GM21526 (cell line): ENCODE measurements around the gene PRSS27.

Experiments used
- ATAC-seq: cut with Tn5 transposase; IDR thresholded peaks from one replicate; pipeline ENCODE4 v1.9.1; 2021; ENCODE audit warnings: moderate library complexity; ENCODE audit not compliant: unreplicated experiment, low FRiP score

PRSS27 gene

GRCh38 chr16:2711370-2712062 is 8.5 kb downstream of the PRSS27 start:
- ATAC-seq, result no peak

GRCh38 chr16:2710711-2711231 is 9.3 kb downstream of the PRSS27 start:
- ATAC-seq, result no peak

- no peak for ATAC-seq
Measured at GRCh38 chr16:2710021-2710710, 9.9 kb downstream of the PRSS27 start.

- no peak for ATAC-seq
Measured at GRCh38 chr16:2709588-2709984, 10.4 kb downstream of the PRSS27 start.

- ATAC-seq, result no peak
Measured at GRCh38 chr16:2708955-2709587, 11.0 kb downstream of the PRSS27 start.

GRCh38 chr16:2708290-2708639 is 11.8 kb downstream of the PRSS27 start:
- no peak for ATAC-seq

GRCh38 chr16:2707368-2708289 is 12.4 kb downstream of the PRSS27 start:
- no peak for ATAC-seq

GRCh38 chr16:2706611-2707311 is 13.3 kb downstream of the PRSS27 start:
- ATAC-seq, result no peak

GRCh38 chr16:2706085-2706484 is 13.9 kb downstream of the PRSS27 start:
- no peak for ATAC-seq

- ATAC-seq, result no peak
Measured at GRCh38 chr16:2705351-2705750, 14.7 kb downstream of the PRSS27 start.

GRCh38 chr16:2704983-2705275 is 15.1 kb downstream of the PRSS27 start:
- ATAC-seq, result no peak

- no peak for ATAC-seq
Measured at GRCh38 chr16:2704166-2704982, 15.7 kb downstream of the PRSS27 start.

- no peak for ATAC-seq
Measured at GRCh38 chr16:2702871-2703745, 16.9 kb downstream of the PRSS27 start.

GRCh38 chr16:2702438-2702825 is 17.6 kb downstream of the PRSS27 start:
- ATAC-seq, result no peak

- ATAC-seq, result no peak
Measured at GRCh38 chr16:2701713-2702437, 18.1 kb downstream of the PRSS27 start.

- no peak for ATAC-seq
Measured at GRCh38 chr16:2701272-2701671, 18.8 kb downstream of the PRSS27 start.

GRCh38 chr16:2700786-2701185 is 19.2 kb downstream of the PRSS27 start:
- no peak for ATAC-seq
